ENCODE measurements around the gene SHC1. TPM values are rescaled to one million over a fixed set of nuclear protein-coding genes. Genes with fewer than 3 reads are reported as not detected.

SHC1 gene
- total RNA-seq, 3 donors from 2014 or later (not counting 1 experiment from before 2014, with no cell fraction given): 94.6 to 112 (median 96.8) TPM

GRCh38 chr1:154926201-154926600, 44.3 kb downstream of the SHC1 start:
- no peaks in the 10 kb centered on the region for H3K36me3 Mint-ChIP-seq
- H3K4me1 Mint-ChIP-seq: peaks cover 0 to 11% of the 10 kb centered on the region in 2 donors
- no peaks in the 10 kb centered on the region for H3K9me3 Mint-ChIP-seq
- Histone ChIP-seq H3K27ac (ENCODE audit: low read length) (no peak overlapping the region), H3K36me3 (ENCODE audit: control insufficient read depth, insufficient read depth, low read length) (peaks cover 44% of the 10 kb centered on the region), H3K4me1 (ENCODE audit: control insufficient read depth, insufficient read depth, low read length) (no peaks in the 10 kb centered on the region), H3K9me3 (ENCODE audit: control insufficient read depth, insufficient read depth, low read length) (no peaks in the 10 kb centered on the region), H3K27me3 (ENCODE audit: control insufficient read depth, insufficient read depth, low read length) (no peaks in the 10 kb centered on the region), H3K4me3 (ENCODE audit: low read length) (no peak overlapping the region)
- whole genome bisulfite sequencing (ENCODE audit: insufficient coverage): 74% methylated on average over 13 of the region's 13 CpGs
- no peak overlapping the region for H3K4me3 Mint-ChIP-seq
- DNase-seq: no peak
- TF ChIP-seq, protein P1, sequence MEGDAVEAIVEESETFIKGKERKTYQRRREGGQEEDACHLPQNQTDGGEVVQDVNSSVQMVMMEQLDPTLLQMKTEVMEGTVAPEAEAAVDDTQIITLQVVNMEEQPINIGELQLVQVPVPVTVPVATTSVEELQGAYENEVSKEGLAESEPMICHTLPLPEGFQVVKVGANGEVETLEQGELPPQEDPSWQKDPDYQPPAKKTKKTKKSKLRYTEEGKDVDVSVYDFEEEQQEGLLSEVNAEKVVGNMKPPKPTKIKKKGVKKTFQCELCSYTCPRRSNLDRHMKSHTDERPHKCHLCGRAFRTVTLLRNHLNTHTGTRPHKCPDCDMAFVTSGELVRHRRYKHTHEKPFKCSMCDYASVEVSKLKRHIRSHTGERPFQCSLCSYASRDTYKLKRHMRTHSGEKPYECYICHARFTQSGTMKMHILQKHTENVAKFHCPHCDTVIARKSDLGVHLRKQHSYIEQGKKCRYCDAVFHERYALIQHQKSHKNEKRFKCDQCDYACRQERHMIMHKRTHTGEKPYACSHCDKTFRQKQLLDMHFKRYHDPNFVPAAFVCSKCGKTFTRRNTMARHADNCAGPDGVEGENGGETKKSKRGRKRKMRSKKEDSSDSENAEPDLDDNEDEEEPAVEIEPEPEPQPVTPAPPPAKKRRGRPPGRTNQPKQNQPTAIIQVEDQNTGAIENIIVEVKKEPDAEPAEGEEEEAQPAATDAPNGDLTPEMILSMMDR (IDR thresholded peaks at IDR 0.05): no peak
- ATAC-seq: no peak
- H3K27ac Mint-ChIP-seq: no peak overlapping the region
- H3K27me3 Mint-ChIP-seq (ENCODE audit: low read depth in 2 of 2): no peaks in the 10 kb centered on the region
- intact Hi-C loops (cut with micrococcal nuclease): no loop called here

DNA sequence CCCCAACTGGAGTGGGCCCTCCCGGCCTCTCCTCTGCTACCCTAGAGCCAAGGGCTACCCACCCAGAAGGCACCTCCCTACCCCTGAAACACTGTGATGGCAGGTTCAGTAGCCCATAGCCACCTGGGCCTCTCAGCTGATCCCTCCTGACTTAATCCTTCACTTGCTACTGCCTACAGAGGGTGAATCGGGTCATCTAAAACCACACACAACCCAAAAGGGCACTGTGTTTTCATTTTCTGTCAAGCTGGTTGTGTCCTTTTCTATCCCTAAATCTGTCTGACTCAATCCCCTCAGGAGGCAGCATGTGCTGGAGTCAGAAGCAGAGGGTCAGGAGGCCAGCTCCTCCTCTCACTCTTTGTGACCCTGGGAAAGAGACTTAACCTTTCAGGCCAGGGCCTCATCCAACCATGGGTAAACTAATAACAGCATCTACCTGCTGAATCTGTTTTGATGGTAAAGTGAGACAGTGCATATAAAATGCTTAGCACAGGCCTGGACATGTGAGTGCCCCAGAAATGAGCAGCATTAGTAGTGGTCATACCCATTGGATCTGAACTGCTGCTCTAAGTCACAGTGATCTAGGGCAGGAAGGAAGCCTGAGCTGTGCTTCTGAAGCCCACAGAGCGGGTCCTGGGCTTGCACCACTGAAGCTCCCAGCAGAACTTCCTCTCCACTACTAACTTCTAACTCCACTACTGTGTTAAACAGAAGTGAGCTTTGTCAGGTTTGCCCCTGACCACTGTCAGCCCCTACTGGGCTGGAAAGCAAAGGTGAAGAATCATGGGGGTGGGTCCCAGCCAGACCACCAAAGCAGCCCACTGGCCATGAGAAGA, 45.0 kb downstream of the SHC1 start:
- no peak overlapping the region for H3K27ac Mint-ChIP-seq

GRCh38 chr1:154923695-154924094, 46.9 kb downstream of the SHC1 start:
- DNase-seq: no peak
- Mint-ChIP-seq H3K27me3 (ENCODE audit: low read depth in 2 of 2) (no peaks in the 10 kb centered on the region), H3K36me3 (no peaks in the 10 kb centered on the region), H3K27ac (no peak overlapping the region), H3K4me3 (no peak overlapping the region), H3K4me1 (peaks cover 0 to 11% of the 10 kb centered on the region in 2 donors), H3K9me3 (no peaks in the 10 kb centered on the region)
- intact Hi-C loops (cut with micrococcal nuclease): no loop called here
- 100% methylated on average over 3 of the region's 3 CpGs for WGBS (ENCODE audit: insufficient coverage)
- Histone ChIP-seq H3K27me3 (ENCODE audit: control insufficient read depth, insufficient read depth, low read length) (no peaks in the 10 kb centered on the region), H3K36me3 (ENCODE audit: control insufficient read depth, insufficient read depth, low read length) (peaks cover 44% of the 10 kb centered on the region), H3K4me3 (ENCODE audit: low read length) (no peak overlapping the region), H3K27ac (ENCODE audit: low read length) (no peak overlapping the region), H3K9me3 (ENCODE audit: control insufficient read depth, insufficient read depth, low read length) (no peaks in the 10 kb centered on the region), H3K4me1 (ENCODE audit: control insufficient read depth, insufficient read depth, low read length) (no peaks in the 10 kb centered on the region)
- TF ChIP-seq, protein P1 (IDR thresholded peaks at IDR 0.05): no peak
- no peak for ATAC-seq

More for the DNA sequence above, 45.0 kb downstream of the SHC1 start:
- peaks cover 44% of the 10 kb centered on the region for H3K36me3 ChIP-seq (ENCODE audit: control insufficient read depth, insufficient read depth, low read length)
- H3K4me3 ChIP-seq (ENCODE audit: low read length): no peak overlapping the region
- H3K27me3 ChIP-seq (ENCODE audit: control insufficient read depth, insufficient read depth, low read length): no peaks in the 10 kb centered on the region
- no peak for ATAC-seq
- Mint-ChIP-seq H3K27me3 (ENCODE audit: low read depth in 2 of 2) (no peaks in the 10 kb centered on the region), H3K9me3 (no peaks in the 10 kb centered on the region), H3K36me3 (no peaks in the 10 kb centered on the region), H3K4me1 (peaks cover 0 to 11% of the 10 kb centered on the region in 2 donors), H3K4me3 (no peak overlapping the region)
- no peak overlapping the region for H3K27ac ChIP-seq (ENCODE audit: low read length)
- intact Hi-C loops (cut with micrococcal nuclease): no loop called here
- TF ChIP-seq, protein P1 (IDR thresholded peaks at IDR 0.05): no peak
- H3K4me1 ChIP-seq (ENCODE audit: control insufficient read depth, insufficient read depth, low read length): no peaks in the 10 kb centered on the region
- 75% methylated on average over 3 of the region's 3 CpGs for WGBS (ENCODE audit: insufficient coverage)
- DNase-seq: no peak
- H3K9me3 ChIP-seq (ENCODE audit: control insufficient read depth, insufficient read depth, low read length): no peaks in the 10 kb centered on the region
